A549 treated with Mapracorat at 1 μM for 4 hours (cell line): Measurements from ENCODE around the gene SULT1B1. TPM values are rescaled to one million over a fixed set of nuclear protein-coding genes. Genes with fewer than 3 reads are reported as not detected.

Source experiments
- total RNA-seq: library from RNA; stranded (reverse); fragments of 200-300 nt; extraction: Qiagen RNA extraction; gene quantifications from 5 replicates; pipeline ENCODE4 v1.2.3, GENCODE V29; 2022

SULT1B1 gene
- 0.02 TPM in 1 of 5 replicates, not detected in the others for total RNA-seq

DNA sequence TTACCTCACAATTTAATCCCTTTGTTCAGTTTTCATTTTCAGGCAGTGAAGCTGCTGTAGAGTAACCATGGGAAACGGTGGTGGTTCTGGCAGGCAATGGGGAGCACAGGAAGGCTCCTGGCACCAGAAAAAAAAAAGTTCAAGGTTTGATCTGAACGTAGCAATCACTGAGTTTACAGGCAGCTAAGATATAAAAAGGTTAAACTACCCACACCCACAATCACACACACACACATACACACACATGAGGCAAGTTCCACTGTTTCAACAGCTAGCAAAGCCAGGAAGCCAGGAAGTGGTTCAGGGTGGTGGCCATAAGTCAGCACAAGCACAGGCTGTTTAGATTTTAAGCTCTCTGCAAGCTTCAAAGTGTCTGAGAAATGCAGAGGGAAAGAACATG, at the start of gene SULT1B1:
SULT1B1 (minus strand) TSS at position 166 of the 400 bp plus-strand sequence. CDS start 5,403 bp downstream, outside the sequence.

Other genes with a start within 250 kb of the SULT1B1 start
- gene UGT2A2, start 121.0 kb downstream of the SULT1B1 start, total RNA-seq: not detected in 5 replicates
- not detected in 5 replicates for gene UGT2A1, start 107.4 kb downstream of the SULT1B1 start, total RNA-seq
- gene SULT1E1, start 99.5 kb upstream of the SULT1B1 start, total RNA-seq: not detected in 5 replicates
- not detected in 5 replicates for gene CSN1S1, start 170.4 kb upstream of the SULT1B1 start, total RNA-seq
- not detected in 5 replicates for gene CSN2, start 205.1 kb upstream of the SULT1B1 start, total RNA-seq
- gene STATH, start 235.3 kb upstream of the SULT1B1 start, total RNA-seq: not detected in 5 replicates